Hepatocyte (in vitro differentiated cells): Measurements from ENCODE around the gene ANKS3.

Source experiments
- CTCF ChIP-seq: fragments of 200-600 bp; sonication (generic); IDR thresholded peaks from 2 replicates; pipeline ENCODE4 v1.5.1; 2016; ENCODE audit warnings: antibody characterized with exemption, mild to moderate bottlenecking; ENCODE audit not compliant: poor library complexity
- EZH2 ChIP-seq: fragments of 200-600 bp; sonication (generic); IDR thresholded peaks from 2 replicates; pipeline ENCODE4 v1.6.1; 2016; ENCODE audit warnings: antibody characterized with exemption, mild to moderate bottlenecking, borderline replicate concordance
- EZH2phosphoT487 ChIP-seq: fragments of 200-600 bp; sonication (generic); IDR thresholded peaks from one replicate; pipeline ENCODE4 v1.6.1; 2018; ENCODE audit warnings: antibody characterized with exemption, mild to moderate bottlenecking, low read depth, moderate library complexity; ENCODE audit not compliant: unreplicated experiment, severe bottlenecking

GRCh38 chr16:4714996-4715395 lies 19.1 kb downstream of the ANKS3 start:
- TF ChIP-seq EZH2: no peak
- no peak for TF ChIP-seq CTCF
- TF ChIP-seq EZH2phosphoT487: no peak
